Midbrain (tissue), 1 donor: ENCODE results near the gene PRXL2B.

Experiments used
- DNase-seq: peaks from one replicate; lab custom pipeline; 2025; lab: John Stamatoyannopoulos, UW

PRXL2B gene

GRCh38 chr1:2585318-2586092 lies 1.1 kb upstream of the PRXL2B start:
- peak; percentile 59 for DNase-seq

- DNase-seq: no peak
Observed at GRCh38 chr1:2587071-2587859, 688 bp downstream of the PRXL2B start.

- no peak for DNase-seq
Observed at GRCh38 chr1:2587860-2588571, 1.4 kb downstream of the PRXL2B start.

GRCh38 chr1:2588661-2589430 lies 2.3 kb downstream of the PRXL2B start:
- no peak for DNase-seq

GRCh38 chr1:2589431-2590232 lies 3.1 kb downstream of the PRXL2B start:
- no peak for DNase-seq

GRCh38 chr1:2590233-2591141 lies 3.9 kb downstream of the PRXL2B start:
- no peak for DNase-seq

- DNase-seq: no peak
Observed at GRCh38 chr1:2591233-2591580, 4.6 kb downstream of the PRXL2B start.

GRCh38 chr1:2591581-2592261 lies 5.1 kb downstream of the PRXL2B start:
- no peak for DNase-seq

- DNase-seq: no peak
Observed at GRCh38 chr1:2592672-2593071, 6.1 kb downstream of the PRXL2B start.

- DNase-seq: no peak
Observed at GRCh38 chr1:2593251-2593878, 6.8 kb downstream of the PRXL2B start.

GRCh38 chr1:2594001-2594640 lies 7.5 kb downstream of the PRXL2B start:
- DNase-seq: no peak

- DNase-seq: no peak
Observed at GRCh38 chr1:2594641-2595131, 8.1 kb downstream of the PRXL2B start.

- DNase-seq: no peak
Observed at GRCh38 chr1:2595261-2595811, 8.8 kb downstream of the PRXL2B start.

- DNase-seq: no peak
Observed at GRCh38 chr1:2595812-2596529, 9.4 kb downstream of the PRXL2B start.

GRCh38 chr1:2596530-2597333 lies 10.2 kb downstream of the PRXL2B start:
- no peak for DNase-seq
